Dermis blood vessel endothelial cell (primary cell): ENCODE measurements around the gene SPEM3. TPM values are rescaled to one million over a fixed set of nuclear protein-coding genes. Genes with fewer than 3 reads are reported as not detected.

ENCODE experiments used
- DNase-seq: peaks from one replicate; pipeline ENCODE4 v3.0.0; 2010
- total RNA-seq: library from RNA; depleted of rRNA; stranded (reverse); fragments of >200 nt; gene quantifications from 2 replicates; pipeline ENCODE4 v1.2.3, GENCODE V29; 2014

The SPEM3 gene
- total RNA-seq, result not detected in 2 replicates

DNA sequence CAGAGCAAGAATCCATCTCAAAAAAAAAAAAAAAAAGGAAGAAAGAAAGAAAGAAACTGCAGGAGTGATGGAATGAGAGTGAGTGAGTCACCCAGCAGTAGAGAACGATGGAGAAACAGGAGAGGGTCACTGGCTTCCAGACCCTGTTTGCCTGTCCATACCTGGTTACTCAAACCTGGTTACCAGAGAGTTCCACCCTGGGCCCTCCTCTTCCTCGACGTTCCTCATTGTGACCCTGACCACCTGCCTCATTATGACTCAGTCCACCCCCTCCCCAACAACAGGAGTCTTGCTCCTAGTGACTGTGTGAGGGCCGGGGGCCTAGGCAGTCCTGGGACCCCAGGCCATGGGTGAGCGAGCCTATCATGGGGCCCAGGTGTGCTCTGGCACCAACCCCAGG is at the start of gene SPEM3:
SPEM3 (plus strand) TSS at position 301 of the 400 bp plus-strand sequence; CDS start at position 347, 46 bp downstream.
- no peak for DNase-seq

DNA sequence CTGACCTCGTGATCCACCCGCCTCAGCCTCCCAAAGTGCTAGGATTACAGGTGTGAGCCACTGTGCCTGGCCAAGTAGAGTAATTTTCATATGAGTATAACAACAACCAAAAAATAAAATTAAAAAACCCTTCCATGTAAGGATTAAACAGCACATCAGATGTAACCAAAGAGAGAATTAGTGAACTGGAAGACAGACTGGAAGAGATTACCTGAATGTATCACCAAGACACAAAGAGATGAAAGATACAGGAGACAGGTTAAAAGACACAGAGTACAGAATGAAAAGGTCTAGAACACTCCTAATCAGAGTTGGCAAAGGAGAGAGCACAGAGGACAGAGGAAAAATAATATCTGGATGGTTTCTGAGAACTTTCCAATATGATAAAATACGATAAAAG is 49.5 kb upstream of the SPEM3 start:
- no peak for DNase-seq

DNA sequence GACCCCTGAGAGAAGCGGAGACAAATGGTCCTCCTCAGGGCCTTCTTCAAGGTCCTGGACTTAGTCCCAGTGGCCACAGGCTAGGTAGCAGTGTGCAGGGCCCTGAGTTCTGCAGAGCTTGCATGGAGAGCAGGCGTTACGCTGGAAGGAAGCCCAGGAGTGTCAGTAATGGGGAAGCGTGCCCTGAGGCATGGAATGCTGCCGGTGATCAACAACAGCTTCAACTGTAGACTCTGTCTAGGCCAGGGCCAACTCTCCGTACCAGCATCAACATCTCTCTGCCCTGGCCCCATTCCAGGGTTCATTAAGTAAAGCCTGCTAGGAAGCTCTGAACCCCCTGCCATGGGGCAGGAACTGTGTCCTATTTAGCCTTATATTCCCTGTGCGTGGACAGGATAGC is 48.3 kb upstream of the SPEM3 start:
- no peak for DNase-seq

- DNase-seq, result no peak
These were observed 47.6 kb upstream of the SPEM3 start, which contains the start of gene TNK1 for GRCh38 chr17:7380855-7381683. Gene TNK1 (plus strand): TSS chr17:7381089. CDS start chr17:7382927, 1,838 bp downstream.

GRCh38 chr17:7382901-7383300 is 45.8 kb upstream of the SPEM3 start:
- no peak for DNase-seq

- no peak for DNase-seq
These were observed 45.3 kb upstream of the SPEM3 start for GRCh38 chr17:7383371-7383741.

DNA sequence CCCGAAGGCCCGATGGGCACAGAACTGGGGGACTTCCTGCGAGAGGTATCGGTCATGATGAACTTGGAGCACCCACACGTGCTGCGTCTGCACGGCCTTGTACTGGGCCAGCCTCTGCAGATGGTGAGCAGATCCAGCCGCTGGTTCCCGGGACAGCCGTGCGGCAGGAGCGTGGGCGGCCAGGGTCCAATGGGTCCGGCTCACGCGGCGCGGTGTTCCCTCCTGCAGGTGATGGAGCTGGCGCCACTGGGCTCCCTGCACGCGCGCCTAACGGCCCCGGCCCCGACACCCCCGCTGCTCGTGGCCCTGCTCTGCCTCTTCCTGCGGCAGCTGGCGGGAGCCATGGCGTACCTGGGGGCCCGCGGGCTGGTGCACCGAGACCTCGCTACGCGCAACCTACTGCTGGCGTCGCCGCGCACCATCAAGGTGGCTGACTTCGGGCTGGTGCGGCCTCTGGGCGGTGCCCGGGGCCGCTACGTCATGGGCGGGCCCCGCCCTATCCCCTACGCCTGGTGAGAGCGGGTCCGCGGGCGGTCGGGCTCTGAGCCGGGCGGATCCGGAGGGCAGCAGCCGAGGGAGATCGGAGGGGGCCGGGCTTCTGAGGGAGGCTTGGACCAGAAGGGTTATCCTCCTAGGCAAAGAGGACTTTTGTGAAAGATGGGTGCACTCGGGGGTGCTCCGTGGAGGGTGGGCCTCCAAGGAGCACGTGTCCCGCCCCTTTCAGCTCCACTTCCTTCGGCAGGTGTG is 44.7 kb upstream of the SPEM3 start:
- peak; percentile 45 for DNase-seq

- DNase-seq, result no peak
These were observed 44.1 kb upstream of the SPEM3 start for GRCh38 chr17:7384489-7385081.

- DNase-seq, result no peak
These were observed 39.8 kb upstream of the SPEM3 start for GRCh38 chr17:7388856-7389255.

DNA sequence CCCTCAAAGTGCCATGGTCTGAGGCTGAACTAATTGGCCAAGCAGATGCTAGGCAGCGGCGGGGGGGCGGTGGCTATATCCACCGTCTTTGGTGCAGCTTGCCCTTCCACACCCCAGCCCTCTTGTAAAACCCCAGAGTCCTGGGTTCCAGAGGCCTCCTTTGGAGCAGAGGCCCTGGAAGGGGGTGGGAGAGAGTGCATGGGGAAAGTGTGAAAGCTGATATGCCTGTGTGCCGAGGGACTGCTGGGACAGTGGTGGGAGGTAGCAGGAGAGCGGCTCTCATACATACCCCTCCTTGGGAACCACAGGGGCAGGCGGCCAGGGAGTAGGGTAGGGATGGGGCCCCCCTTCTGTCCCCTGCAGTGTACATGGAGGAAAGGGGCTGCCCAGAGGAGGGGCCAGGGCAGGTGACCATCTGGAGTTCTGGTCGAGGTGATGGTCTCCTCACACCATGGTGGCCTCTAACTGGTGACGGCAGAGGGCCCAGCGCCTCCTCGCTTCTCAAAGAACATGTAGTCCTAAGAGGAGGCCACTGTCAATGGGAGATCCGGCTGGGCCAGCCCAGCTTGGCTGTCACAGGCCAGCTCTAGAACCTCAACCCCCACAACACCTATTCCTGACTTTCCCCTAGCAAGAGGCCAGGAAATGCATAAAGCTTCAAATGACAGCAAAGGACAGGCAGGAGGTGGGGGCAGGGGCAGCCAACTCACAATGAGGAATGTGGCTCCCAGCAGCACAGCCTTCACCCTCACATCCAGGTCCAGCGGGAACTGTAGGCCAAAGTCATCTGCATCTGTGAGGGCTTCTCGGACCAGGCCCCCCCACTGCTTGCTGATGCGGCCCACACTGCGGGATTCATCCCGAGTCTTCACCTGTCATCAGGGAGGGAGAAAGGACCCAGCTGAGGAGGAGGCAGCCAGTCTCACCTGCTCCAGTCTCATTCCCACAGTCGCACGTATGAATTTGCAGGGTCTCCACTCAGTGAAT is 38.4 kb upstream of the SPEM3 start:
- DNase-seq, result no peak

- peak; percentile 54 for DNase-seq
These were observed 37.4 kb upstream of the SPEM3 start for GRCh38 chr17:7391307-7391706.

- DNase-seq, result no peak
These were observed 35.7 kb upstream of the SPEM3 start for GRCh38 chr17:7392696-7393612.

- peak; percentile 30 for DNase-seq
These were observed 34.8 kb upstream of the SPEM3 start for GRCh38 chr17:7393613-7394451.

- DNase-seq, result peak; percentile 88
These were observed 34.0 kb upstream of the SPEM3 start, which contains the start of gene PLSCR3 for GRCh38 chr17:7394452-7395191. Gene PLSCR3 (minus strand): TSS chr17:7394525. CDS start chr17:7394110, 415 bp downstream.

- DNase-seq, result no peak
These were observed 32.5 kb upstream of the SPEM3 start for GRCh38 chr17:7396147-7396546.

DNA sequence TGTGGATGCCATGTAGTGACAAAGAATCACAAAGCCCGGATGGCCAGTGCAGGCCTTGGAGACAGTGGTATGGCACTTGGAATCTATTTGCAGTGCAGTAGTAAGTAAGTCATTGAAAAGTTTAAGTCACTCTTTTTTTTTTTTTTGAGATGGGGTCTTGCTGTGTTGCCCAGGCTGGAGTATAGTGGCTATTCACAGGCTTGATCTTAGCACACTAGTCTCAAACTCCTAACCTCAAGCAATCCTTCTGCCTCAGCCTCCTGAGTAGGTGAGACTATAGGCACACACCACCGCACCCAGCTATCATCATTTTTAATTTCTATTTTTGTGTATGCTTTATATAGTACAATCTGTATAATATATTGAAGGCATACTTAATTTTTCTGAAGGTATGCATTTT is 30.0 kb upstream of the SPEM3 start:
- no peak for DNase-seq

DNA sequence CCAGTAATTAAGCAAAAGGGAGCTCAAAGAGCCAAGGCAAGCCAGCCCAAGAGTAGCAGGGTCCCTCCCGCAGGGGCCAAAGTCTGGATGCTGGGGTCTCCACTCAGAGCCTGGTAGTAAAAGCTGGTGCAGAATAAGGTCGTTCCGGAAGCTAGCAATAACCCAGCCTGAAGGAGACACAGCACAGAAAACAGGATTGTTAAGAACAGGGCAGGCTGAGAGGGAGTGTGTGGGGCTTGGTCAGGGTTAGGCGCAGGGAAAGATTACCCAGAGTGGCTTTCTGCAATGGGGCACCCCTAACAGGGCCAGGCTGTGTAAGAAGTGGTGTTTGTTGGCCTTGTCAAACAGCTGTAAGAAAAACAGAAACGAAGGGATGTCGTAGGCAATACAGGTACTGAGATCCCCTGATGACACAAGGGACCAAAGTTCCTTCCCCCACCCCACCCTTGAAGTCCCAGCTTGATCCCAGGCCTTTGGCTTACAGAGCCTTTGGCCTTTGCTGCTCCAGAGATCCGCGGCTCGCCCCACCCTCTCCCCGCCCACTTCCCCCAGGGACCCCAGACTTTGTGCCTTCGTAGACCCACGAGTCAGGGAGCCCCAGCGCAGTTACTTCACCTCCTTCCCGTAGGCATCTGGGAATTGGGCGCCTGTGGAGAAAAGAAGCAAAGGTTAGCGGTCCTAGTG is 25.5 kb upstream of the SPEM3 start:
- DNase-seq, result no peak

GRCh38 chr17:7403727-7403976 is 25.0 kb upstream of the SPEM3 start:
- DNase-seq, result no peak
